ENCODE results near the gene CDKAL1.

The CDKAL1 gene

GRCh38 chr6:20907486-20908071 is 373.3 kb downstream of the CDKAL1 start:
- TF ChIP-seq ZC3H10 (CRISPR knock-in tag; IDR thresholded peaks at IDR 0.05): no peak
- TF ChIP-seq CSDC2 (CRISPR knock-in tag; IDR thresholded peaks at IDR 0.05): no peak
- TF ChIP-seq RARB (CRISPR knock-in tag; IDR thresholded peaks at IDR 0.05): no peak

GRCh38 chr6:20909621-20910020 is 375.4 kb downstream of the CDKAL1 start:
- TF ChIP-seq ZFP30 (CRISPR knock-in tag; IDR thresholded peaks at IDR 0.05) (no peak), ZNF8 (CRISPR knock-in tag; IDR thresholded peaks at IDR 0.05) (no peak), TCF4 (CRISPR knock-in tag; IDR thresholded peaks at IDR 0.05; ENCODE audit: borderline replicate concordance) (no peak), POU6F1 (CRISPR knock-in tag; IDR thresholded peaks at IDR 0.05; ENCODE audit: borderline replicate concordance, low read depth) (no peak), ARNTL (CRISPR knock-in tag; IDR thresholded peaks at IDR 0.05; ENCODE audit: borderline replicate concordance, low read depth) (no peak), ZFP3 (CRISPR knock-in tag; IDR thresholded peaks at IDR 0.05) (no peak), ZNF565 (CRISPR knock-in tag; conservative IDR thresholded peaks at IDR 0.05; ENCODE audit: low read depth) (no peak), TOX (CRISPR knock-in tag; IDR thresholded peaks at IDR 0.05; ENCODE audit: borderline replicate concordance) (no peak), TSHZ2 (CRISPR knock-in tag; IDR thresholded peaks at IDR 0.05) (no peak)
- no peak for ATAC-seq

More at GRCh38 chr6:20907486-20908071, 373.3 kb downstream of the CDKAL1 start:
- no peak for ATAC-seq

- ATAC-seq: no peak
- no peak for TF ChIP-seq ARNTL (CRISPR knock-in tag; IDR thresholded peaks at IDR 0.05; ENCODE audit: borderline replicate concordance, low read depth)
Measured at GRCh38 chr6:20911712-20912111, 377.5 kb downstream of the CDKAL1 start.

GRCh38 chr6:20915156-20915555 is 380.9 kb downstream of the CDKAL1 start:
- TF ChIP-seq BACH2 (CRISPR knock-in tag; IDR thresholded peaks at IDR 0.05; ENCODE audit: borderline replicate concordance) (no peak), ZNF565 (CRISPR knock-in tag; conservative IDR thresholded peaks at IDR 0.05; ENCODE audit: low read depth) (no peak)
- no peak for ATAC-seq

DNA sequence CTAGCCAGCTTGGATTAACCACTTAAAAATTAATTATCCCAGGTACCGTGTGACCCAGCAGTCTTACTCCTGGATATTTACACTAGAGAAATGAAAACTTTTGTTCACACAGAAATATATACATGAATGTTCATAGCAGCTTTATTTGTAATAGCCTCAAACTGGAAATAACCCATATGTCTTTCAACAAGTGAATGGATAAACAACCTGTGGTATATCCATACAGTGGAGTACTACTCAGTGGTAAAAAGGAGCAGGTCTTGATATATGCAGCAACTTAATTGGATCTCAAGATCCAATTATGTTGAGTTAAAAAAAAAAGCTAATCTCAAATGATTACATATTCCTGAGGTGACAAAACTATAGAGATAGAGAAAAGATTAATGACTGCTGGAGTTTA is 381.4 kb downstream of the CDKAL1 start:
- ATAC-seq: no peak
- TF ChIP-seq ZNF8 (CRISPR knock-in tag; IDR thresholded peaks at IDR 0.05) (peak; percentile 99), RARB (CRISPR knock-in tag; IDR thresholded peaks at IDR 0.05) (no peak)

DNA sequence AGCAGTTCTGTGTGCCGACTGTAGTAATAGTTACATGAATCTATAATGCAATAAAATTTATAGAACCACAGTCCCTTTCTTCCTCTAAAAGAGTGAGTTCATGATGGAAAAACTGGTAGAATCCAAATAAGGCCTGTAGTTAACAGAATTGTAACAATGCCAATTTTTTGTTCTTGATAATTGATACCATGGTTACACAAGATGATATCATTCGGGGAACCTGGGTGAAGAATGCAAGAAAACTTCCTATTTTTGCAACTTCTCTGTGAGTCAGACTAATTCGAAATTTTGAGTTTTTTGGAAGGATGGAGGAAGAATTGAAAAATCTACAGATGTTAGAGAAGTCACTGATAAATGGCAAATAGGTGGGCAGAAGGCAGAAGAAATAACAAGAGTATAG is 381.8 kb downstream of the CDKAL1 start:
- no peak for ATAC-seq
- TF ChIP-seq PPARA (CRISPR knock-in tag; IDR thresholded peaks at IDR 0.05; ENCODE audit: borderline replicate concordance): no peak
- TF ChIP-seq ARNTL (CRISPR knock-in tag; IDR thresholded peaks at IDR 0.05; ENCODE audit: borderline replicate concordance, low read depth): no peak
- TF ChIP-seq ZNF8 (CRISPR knock-in tag; IDR thresholded peaks at IDR 0.05): no peak
- no peak for TF ChIP-seq ZFP3 (CRISPR knock-in tag; IDR thresholded peaks at IDR 0.05)
- TF ChIP-seq CREB5 (CRISPR knock-in tag; IDR thresholded peaks at IDR 0.05; ENCODE audit: low read depth): no peak
- TF ChIP-seq, protein P1, sequence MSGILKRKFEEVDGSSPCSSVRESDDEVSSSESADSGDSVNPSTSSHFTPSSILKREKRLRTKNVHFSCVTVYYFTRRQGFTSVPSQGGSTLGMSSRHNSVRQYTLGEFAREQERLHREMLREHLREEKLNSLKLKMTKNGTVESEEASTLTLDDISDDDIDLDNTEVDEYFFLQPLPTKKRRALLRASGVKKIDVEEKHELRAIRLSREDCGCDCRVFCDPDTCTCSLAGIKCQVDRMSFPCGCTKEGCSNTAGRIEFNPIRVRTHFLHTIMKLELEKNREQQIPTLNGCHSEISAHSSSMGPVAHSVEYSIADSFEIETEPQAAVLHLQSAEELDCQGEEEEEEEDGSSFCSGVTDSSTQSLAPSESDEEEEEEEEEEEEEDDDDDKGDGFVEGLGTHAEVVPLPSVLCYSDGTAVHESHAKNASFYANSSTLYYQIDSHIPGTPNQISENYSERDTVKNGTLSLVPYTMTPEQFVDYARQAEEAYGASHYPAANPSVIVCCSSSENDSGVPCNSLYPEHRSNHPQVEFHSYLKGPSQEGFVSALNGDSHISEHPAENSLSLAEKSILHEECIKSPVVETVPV (CRISPR knock-in tag; IDR thresholded peaks at IDR 0.05): no peak
- TF ChIP-seq POU6F1 (CRISPR knock-in tag; IDR thresholded peaks at IDR 0.05; ENCODE audit: borderline replicate concordance, low read depth): no peak
- TF ChIP-seq BACH2 (CRISPR knock-in tag; IDR thresholded peaks at IDR 0.05; ENCODE audit: borderline replicate concordance): no peak
- no peak for TF ChIP-seq ZC3H10 (CRISPR knock-in tag; IDR thresholded peaks at IDR 0.05)
- no peak for TF ChIP-seq ZFP30 (CRISPR knock-in tag; IDR thresholded peaks at IDR 0.05)
- TF ChIP-seq TOX (CRISPR knock-in tag; IDR thresholded peaks at IDR 0.05; ENCODE audit: borderline replicate concordance): no peak
- no peak for TF ChIP-seq TSHZ2 (CRISPR knock-in tag; IDR thresholded peaks at IDR 0.05)

Data from SK-N-SH treated with all-trans-retinoic acid at 6 μM for 48 hours (cell line).